Duodenal mucosa (tissue), 2 donors: ENCODE results near the gene F8A1.
A peak's percentile ranks its signal among the peaks of the same experiment; 100 is the strongest.
"Not testable (repeated sequence)": the region's sequence is repeated elsewhere in the genome, so short reads cannot be mapped to it uniquely, and the experiment has no call there.

Experiments used
- H3K27ac ChIP-seq: one replicate; pipeline ENCODE4 v1.7.0; 2013; ENCODE audit warnings: low read depth, low read length
- H3K27me3 ChIP-seq, 2 donors: one replicate each; pipeline ENCODE4 v1.7.0; 2013; ENCODE audit warnings: low read length in 2 of 2, control low read depth in 1 of 2; ENCODE audit not compliant: insufficient read depth in 2 of 2, control insufficient read depth in 1 of 2
- H3K36me3 ChIP-seq, 2 donors: one replicate each; pipeline ENCODE4 v1.7.0; 2013; ENCODE audit warnings: low read length in 2 of 2, control low read depth in 1 of 2; ENCODE audit not compliant: insufficient read depth in 2 of 2, control insufficient read depth in 1 of 2
- H3K4me1 ChIP-seq, 2 donors: one replicate each; pipeline ENCODE4 v1.7.0; 2013; ENCODE audit warnings: low read length in 2 of 2, control low read depth in 1 of 2; ENCODE audit not compliant: insufficient read depth in 2 of 2, control insufficient read depth in 1 of 2
- H3K4me3 ChIP-seq, 2 donors: one replicate each; pipeline ENCODE4 v1.7.0; 2013; ENCODE audit warnings: low read length in 2 of 2, low read depth in 1 of 2
- H3K9ac ChIP-seq, 2 donors: one replicate each; pipeline ENCODE4 v1.7.0; 2013; ENCODE audit warnings: low read length in 2 of 2, low read depth in 1 of 2
- H3K9me3 ChIP-seq, 2 donors: one replicate each; pipeline ENCODE4 v1.7.0; 2013; ENCODE audit warnings: low read length in 2 of 2, control low read depth in 1 of 2; ENCODE audit not compliant: control insufficient read depth in 1 of 2

Gene F8A1

DNA sequence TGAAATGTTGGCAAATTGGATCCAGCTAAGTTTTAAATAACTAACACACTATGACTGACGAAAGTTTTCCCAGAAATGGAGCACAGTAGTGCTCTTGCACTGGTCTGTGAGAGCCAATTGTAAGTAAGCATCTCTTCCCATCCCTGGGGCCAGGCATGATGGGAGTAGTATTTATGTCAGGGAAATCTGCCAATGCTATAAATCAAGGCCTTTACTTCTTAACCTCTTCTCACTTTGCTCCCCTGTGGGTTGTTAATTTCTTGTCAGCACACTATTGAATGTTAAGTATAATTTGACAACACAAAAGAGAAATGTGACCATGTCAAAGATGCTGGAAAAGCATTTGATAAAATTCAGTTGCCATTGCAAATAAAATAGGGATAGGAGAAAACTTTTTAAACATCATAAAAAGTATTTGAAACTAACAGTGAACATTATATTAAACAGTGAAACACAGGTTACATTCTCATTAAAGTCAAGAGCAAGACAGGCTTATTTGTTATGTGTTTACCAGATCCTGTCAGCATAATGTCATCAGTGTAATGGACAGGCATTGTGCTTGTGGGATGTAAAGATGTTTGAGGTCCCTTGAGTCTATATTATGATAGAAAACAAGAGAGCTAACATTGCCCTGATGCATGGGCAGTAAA lies 5.0 kb downstream of the F8A1 start:
- H3K9me3 ChIP-seq = no peaks in the 10 kb centered on the region
- no peaks in the 10 kb centered on the region for H3K4me1 ChIP-seq
- no peaks in the 10 kb centered on the region for H3K27me3 ChIP-seq
- H3K36me3 ChIP-seq = no peaks in the 10 kb centered on the region
- no peak overlapping the region for H3K9ac ChIP-seq
- no peak overlapping the region for H3K4me3 ChIP-seq
- no peak overlapping the region for H3K27ac ChIP-seq

DNA sequence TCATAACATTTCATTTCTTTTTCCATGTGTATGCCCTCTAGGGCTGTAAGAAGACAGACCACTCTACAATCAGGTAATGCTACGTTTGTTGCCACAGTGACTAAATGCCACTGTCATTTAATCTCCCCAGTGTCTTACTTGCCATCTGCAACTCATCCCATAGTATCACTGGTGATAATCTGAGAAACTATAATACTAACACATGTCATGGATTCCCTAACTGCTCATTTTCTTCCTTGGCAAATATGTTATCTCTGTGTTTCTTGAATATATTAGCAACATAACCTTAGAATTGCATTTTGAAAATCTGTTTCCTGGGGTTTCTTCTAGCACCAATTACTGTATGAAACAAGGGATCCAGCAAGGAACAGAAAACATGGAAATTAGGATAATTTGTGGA lies 6.1 kb downstream of the F8A1 start:
- H3K4me1 ChIP-seq = no peaks in the 10 kb centered on the region
- no peak overlapping the region for H3K4me3 ChIP-seq
- H3K9ac ChIP-seq = no peak overlapping the region
- H3K27me3 ChIP-seq = no peaks in the 10 kb centered on the region
- no peaks in the 10 kb centered on the region for H3K9me3 ChIP-seq
- no peaks in the 10 kb centered on the region for H3K36me3 ChIP-seq
- no peak overlapping the region for H3K27ac ChIP-seq

- Histone ChIP-seq H3K27ac (no peak overlapping the region), H3K27me3 (no peaks in the 10 kb centered on the region), H3K9me3 (no peaks in the 10 kb centered on the region), H3K4me3 (no peak overlapping the region), H3K4me1 (no peaks in the 10 kb centered on the region), H3K36me3 (no peaks in the 10 kb centered on the region), H3K9ac (no peak overlapping the region)
Measured at GRCh38 chrX:154900323-154900722, 14.2 kb downstream of the F8A1 start.

DNA sequence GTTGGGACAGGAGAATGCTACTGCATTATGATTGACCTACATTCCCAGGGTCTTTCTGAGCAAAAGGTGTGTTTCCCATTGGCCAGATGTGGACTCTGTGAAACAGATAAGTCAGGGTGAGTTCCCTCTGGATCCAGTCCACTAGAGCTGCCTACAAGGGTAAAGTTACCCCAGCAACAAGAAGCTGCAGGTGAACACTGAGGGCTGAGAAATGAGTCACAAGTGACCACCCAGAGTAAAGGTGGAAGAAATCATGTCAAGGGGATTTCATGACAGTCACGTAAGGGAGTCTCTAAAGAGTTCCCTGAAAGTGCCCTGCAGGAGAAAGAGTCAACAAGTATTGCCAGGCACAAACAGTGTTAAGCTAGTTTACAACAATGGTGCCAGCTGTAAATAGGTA lies 16.3 kb downstream of the F8A1 start:
- no peaks in the 10 kb centered on the region for H3K36me3 ChIP-seq
- H3K27me3 ChIP-seq = no peaks in the 10 kb centered on the region
- no peak overlapping the region for H3K27ac ChIP-seq
- no peak overlapping the region for H3K4me3 ChIP-seq
- H3K4me1 ChIP-seq = no peaks in the 10 kb centered on the region
- H3K9ac ChIP-seq = no peak overlapping the region
- H3K9me3 ChIP-seq = no peaks in the 10 kb centered on the region

GRCh38 chrX:154908821-154909220 lies 22.7 kb downstream of the F8A1 start:
- no peaks in the 10 kb centered on the region for H3K9me3 ChIP-seq
- no peaks in the 10 kb centered on the region for H3K4me1 ChIP-seq
- H3K9ac ChIP-seq = no peak overlapping the region
- H3K27ac ChIP-seq = no peak overlapping the region
- no peaks in the 10 kb centered on the region for H3K36me3 ChIP-seq
- H3K4me3 ChIP-seq = no peak overlapping the region
- H3K27me3 ChIP-seq = no peaks in the 10 kb centered on the region

- H3K27me3 ChIP-seq, H3K4me3 ChIP-seq, H3K27ac ChIP-seq, H3K9me3 ChIP-seq, H3K4me1 ChIP-seq, H3K36me3 ChIP-seq, H3K9ac ChIP-seq: not testable (repeated sequence)
Measured at GRCh38 chrX:154910048-154910447, 23.9 kb downstream of the F8A1 start.

DNA sequence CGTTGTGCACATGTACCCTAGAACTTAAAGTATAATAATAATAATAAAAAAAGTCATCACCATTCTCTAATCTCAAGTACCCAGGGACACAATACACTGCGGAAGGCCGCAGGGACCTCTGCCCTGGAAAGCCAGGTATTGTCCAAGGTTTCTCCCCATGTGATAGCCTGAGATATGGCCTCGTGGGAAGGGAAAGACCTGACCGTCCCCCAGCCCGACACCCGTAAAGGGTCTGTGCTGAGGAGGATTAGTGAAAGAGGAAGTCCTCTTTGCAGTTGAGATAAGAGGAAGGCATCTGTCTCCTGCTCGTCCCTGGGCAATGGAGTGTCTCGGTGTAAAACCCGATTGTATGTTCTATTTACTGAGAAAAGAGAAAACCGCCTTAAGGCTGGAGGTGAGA lies 24.4 kb downstream of the F8A1 start:
- not testable (repeated sequence) for H3K9me3 ChIP-seq, H3K36me3 ChIP-seq, H3K4me1 ChIP-seq, H3K9ac ChIP-seq, H3K27me3 ChIP-seq, H3K4me3 ChIP-seq, H3K27ac ChIP-seq

DNA sequence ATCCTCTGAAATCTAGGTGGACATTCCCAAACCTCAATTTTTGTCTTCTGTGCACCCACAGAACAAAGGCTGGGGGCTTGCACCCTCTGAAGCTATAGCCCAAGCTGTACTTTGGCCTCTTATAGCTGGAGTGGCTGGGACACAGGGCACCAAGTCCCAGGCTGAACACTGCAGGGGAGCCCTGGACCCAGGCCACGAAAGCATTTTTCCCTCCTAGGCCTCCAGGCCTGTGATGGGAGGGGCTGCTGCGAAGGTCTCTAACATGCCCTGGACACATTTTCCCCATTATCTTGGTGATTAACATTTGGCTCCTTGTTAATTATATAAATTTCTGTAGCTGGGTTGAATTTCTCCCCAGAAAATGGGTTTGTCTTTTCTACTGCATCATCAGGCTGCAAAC lies 27.9 kb downstream of the F8A1 start:
- Histone ChIP-seq H3K9ac (no peak overlapping the region), H3K27me3 (no peaks in the 10 kb centered on the region), H3K9me3 (no peaks in the 10 kb centered on the region), H3K4me1 (no peaks in the 10 kb centered on the region), H3K4me3 (no peak overlapping the region), H3K36me3 (no peaks in the 10 kb centered on the region), H3K27ac (no peak overlapping the region)

DNA sequence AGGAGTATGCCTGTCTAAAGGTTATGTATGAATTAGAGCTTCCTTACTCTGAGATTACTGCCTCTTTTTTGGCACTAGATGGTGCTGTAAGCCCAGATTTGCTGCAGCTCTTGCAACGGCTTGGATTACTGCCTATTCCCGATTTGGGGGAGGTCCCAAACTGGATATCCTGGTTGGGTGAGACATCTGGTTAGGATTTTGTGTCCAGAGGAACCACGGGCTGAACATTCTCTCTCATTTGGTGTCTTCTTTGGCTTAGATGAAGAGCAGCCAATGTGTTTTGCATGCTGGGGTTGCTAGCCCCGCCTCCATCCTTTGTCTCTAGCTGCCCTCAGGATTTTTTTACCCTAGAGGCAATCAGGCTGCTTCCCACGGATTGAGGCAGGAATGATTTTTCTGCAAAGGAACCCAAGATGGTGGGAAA lies 31.9 kb downstream of the F8A1 start:
- Histone ChIP-seq H3K4me1 (no peaks in the 10 kb centered on the region), H3K27ac (no peak overlapping the region), H3K4me3 (peak overlapping the region; percentile 33 to 55), H3K9me3 (no peaks in the 10 kb centered on the region), H3K9ac (no peak overlapping the region), H3K36me3 (no peaks in the 10 kb centered on the region), H3K27me3 (no peaks in the 10 kb centered on the region)

DNA sequence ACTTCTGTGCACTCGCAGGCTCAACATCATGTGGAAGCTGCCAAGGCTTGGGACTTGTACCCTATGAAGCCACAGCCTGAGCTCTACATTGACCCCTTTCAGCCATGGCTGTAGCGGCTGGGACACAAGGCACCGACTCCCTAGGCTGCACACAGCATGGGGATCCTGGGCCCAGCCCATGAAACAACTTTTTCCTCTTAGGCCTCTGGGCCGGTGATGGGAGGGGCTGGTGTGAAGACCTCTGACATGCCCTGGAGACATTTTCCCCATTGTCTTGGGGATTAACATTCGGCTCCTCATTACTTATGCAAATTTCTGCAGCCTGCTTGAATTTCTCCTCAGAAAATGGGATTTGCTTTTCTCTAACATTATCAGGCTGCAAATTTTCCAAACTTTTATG lies 38.6 kb downstream of the F8A1 start:
- not testable (repeated sequence) for H3K27me3 ChIP-seq, H3K9ac ChIP-seq, H3K36me3 ChIP-seq

More for the DNA sequence above, 38.6 kb downstream of the F8A1 start:
- not testable (repeated sequence) for H3K9me3 ChIP-seq, H3K4me3 ChIP-seq, H3K27ac ChIP-seq, H3K4me1 ChIP-seq
